Endothelial cell of umbilical vein (primary cell): ENCODE measurements around the gene ATP6V1D.

ENCODE experiments used
- CTCF ChIP-seq, 2 donors: IDR thresholded peaks; 1 replicate in 1 of 2; 2 replicates in 1 of 2; pipeline ENCODE4 v1.5.1; 2011; ENCODE audit warnings: low read length in 2 of 2, mild to moderate bottlenecking in 2 of 2, moderate library complexity in 2 of 2, control low read depth in 1 of 2, inconsistent platforms in 1 of 2, low read depth in 1 of 2; ENCODE audit not compliant: insufficient read depth in 1 of 2; ENCODE audit errors: extremely low read depth in 1 of 2
- EZH2 ChIP-seq: IDR thresholded peaks from 2 replicates; pipeline ENCODE4 v1.6.1; 2012; ENCODE audit warnings: borderline replicate concordance, low read depth, mild to moderate bottlenecking, moderate library complexity, low read length, inconsistent platforms; ENCODE audit not compliant: severe bottlenecking
- MAX ChIP-seq: IDR thresholded peaks from 2 replicates; pipeline ENCODE4 v1.6.1; 2011; ENCODE audit not compliant: insufficient read depth, insufficient read length
- MYC ChIP-seq: IDR thresholded peaks from one replicate; pipeline ENCODE4 v1.6.1; 2011; ENCODE audit warnings: mild to moderate bottlenecking, low read depth, low read length
- POLR2A ChIP-seq: IDR thresholded peaks from 2 replicates; pipeline ENCODE4 v1.6.1; 2012; ENCODE audit warnings: low read depth, mild to moderate bottlenecking, control low read depth, low read length
- POLR2AphosphoS5 ChIP-seq: IDR thresholded peaks from 2 replicates; pipeline ENCODE4 v1.6.1; 2012; ENCODE audit warnings: low read depth, mild to moderate bottlenecking, control low read depth, low read length, moderate library complexity; ENCODE audit not compliant: insufficient read depth

- TF ChIP-seq POLR2AphosphoS5 (no peak), CTCF (IDR thresholded peaks at IDR 0.05; ENCODE audit: extremely low read depth in 1 of 2, insufficient read depth in 1 of 2, low read depth in 1 of 2, low read length in 2 of 2) (no peak), POLR2A (no peak), EZH2 (no peak), MAX (no peak), MYC (no peak)
Observed at GRCh38 chr14:67400434-67400833, 40.8 kb upstream of the ATP6V1D start.
